Measurements from ENCODE around the gene TMEM106C.

Gene TMEM106C

DNA sequence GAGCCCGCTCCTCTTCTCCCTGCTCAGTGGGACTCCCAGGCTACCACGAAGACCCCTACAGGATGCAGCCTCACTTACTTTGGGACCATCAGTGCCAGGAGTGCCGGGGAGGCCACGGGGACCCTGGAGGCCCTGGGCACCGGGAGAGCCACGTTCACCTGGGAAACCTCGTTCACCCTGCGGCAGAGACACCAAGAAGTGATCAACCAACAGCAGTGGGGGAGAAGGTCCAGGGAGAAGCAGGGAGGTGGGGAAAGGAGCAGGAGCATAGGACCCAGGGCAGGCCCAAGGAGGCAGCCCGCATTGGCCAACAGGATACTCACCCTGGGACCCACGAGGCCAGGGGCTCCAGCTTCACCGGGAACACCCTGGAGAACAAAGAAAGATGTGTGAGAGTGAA lies 19.4 kb downstream of the TMEM106C start:
- peaks cover 82 to 84% of the 10 kb centered on the region in 2 experiments for H3K36me3 ChIP-seq (ENCODE audit: control insufficient read depth in 1 of 2, insufficient read depth in 2 of 2, low read length in 2 of 2)
- H3K4ac ChIP-seq (ENCODE audit: low read depth, low read length) = no peak overlapping the region
- H3K9me3 ChIP-seq (ENCODE audit: insufficient read depth, low read depth, low read length) = peaks cover 11% of the 10 kb centered on the region
- H3K79me1 ChIP-seq (ENCODE audit: low read length) = peaks cover 20% of the 10 kb centered on the region
- peaks cover 16 to 24% of the 10 kb centered on the region in 2 experiments for H3K4me1 ChIP-seq (ENCODE audit: control insufficient read depth in 1 of 2, insufficient read depth in 2 of 2, low read length in 2 of 2)
- no peak overlapping the region for H2BK12ac ChIP-seq (ENCODE audit: low read length)
- H3K27me3 ChIP-seq (ENCODE audit: insufficient read depth, low read length) = no peaks in the 10 kb centered on the region
- no peak overlapping the region for H3K14ac ChIP-seq (ENCODE audit: low read length)
- no peak overlapping the region for H2AK5ac ChIP-seq (ENCODE audit: low read length)
- H2BK120ac ChIP-seq (ENCODE audit: insufficient read depth, low read length, poor library complexity) = no peak overlapping the region
- H4K8ac ChIP-seq (ENCODE audit: low read depth, low read length) = no peak overlapping the region
- H4K12ac ChIP-seq (ENCODE audit: low read depth, low read length) = no peak overlapping the region
- no peak overlapping the region for H3K4me2 ChIP-seq (ENCODE audit: low read length)
- no peak overlapping the region for H2AFZ ChIP-seq (ENCODE audit: insufficient read depth, low read length, poor library complexity)
- no peak overlapping the region for H3K4me3 ChIP-seq (ENCODE audit: low read depth, low read length)
- no peak overlapping the region for H2BK5ac ChIP-seq (ENCODE audit: low read depth, low read length, poor library complexity)
- H3K9ac ChIP-seq (ENCODE audit: low read length) = no peak overlapping the region
- H3K27ac ChIP-seq (ENCODE audit: low read depth, low read length) = no peak overlapping the region
- DNase-seq = no peak
- no peak overlapping the region for H3K18ac ChIP-seq (ENCODE audit: low read length)
- no peak overlapping the region for H3K23ac ChIP-seq (ENCODE audit: low read length)
- H3K79me2 ChIP-seq (ENCODE audit: control insufficient read depth, insufficient read depth, low read length, poor library complexity) = no peaks in the 10 kb centered on the region
- no CpG with 5 or more reads among the region's 11 CpGs for WGBS (ENCODE audit: extremely low coverage, insufficient coverage, insufficient read length)
- H4K91ac ChIP-seq (ENCODE audit: low read depth, low read length) = no peak overlapping the region

DNA sequence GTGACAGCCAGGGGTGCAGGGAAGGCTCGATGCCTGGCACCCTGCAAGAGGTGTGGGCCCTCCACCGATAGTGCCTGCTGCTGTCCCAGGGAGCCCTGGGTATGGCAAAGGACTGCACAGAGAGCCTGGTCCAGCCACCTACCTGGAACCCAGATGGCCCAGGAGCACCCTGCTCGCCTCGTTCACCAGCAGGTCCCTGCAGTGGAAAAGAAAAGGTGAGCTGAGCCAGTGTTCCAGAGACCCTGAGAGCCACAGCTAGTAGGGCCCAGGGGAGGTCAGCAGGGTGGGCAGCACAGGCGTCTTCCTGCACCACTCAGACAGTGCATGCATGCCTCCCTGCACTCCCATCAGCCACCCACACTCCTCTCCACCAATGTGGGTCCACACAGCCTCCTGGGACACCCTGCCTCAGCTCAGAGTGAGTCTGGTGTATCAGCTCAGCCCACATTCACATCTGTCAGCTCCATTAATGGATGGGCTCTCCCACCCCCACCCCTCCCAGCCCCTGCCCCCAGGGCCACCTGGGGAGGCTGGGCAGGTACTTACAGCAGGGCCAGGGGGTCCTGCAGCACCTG lies 20.2 kb downstream of the TMEM106C start:
- no peak overlapping the region for H3K27ac ChIP-seq (ENCODE audit: low read depth, low read length)
- no peak overlapping the region for H2AFZ ChIP-seq (ENCODE audit: insufficient read depth, low read length, poor library complexity)

DNA sequence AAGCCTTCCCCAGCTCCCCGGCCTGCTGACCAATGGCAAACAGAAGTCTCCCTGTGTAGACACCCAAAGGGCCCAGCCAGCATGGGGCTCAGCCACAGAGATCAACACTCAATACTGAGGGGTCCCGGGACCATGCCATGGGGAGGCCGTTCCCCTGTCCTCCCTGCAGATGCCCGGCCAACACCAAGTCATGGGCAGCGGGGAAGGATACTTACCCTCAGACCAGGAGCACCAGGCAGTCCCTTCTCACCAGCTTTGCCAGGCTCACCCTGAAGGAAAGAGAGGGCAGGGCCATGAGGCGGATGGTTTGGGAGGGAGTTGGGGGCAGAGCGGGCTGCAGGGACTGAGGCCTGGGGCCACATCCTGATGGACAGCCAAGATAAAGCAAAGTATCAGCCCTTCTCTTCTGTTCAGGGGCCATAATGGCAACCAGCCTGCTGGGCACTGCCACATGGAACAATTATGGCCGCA lies 21.0 kb downstream of the TMEM106C start:
- Histone ChIP-seq H2AFZ (ENCODE audit: insufficient read depth, low read length, poor library complexity) (no peak overlapping the region), H3K79me2 (ENCODE audit: control insufficient read depth, insufficient read depth, low read length, poor library complexity) (peaks cover 2% of the 10 kb centered on the region), H3K9me3 (ENCODE audit: insufficient read depth, low read depth, low read length) (peaks cover 6% of the 10 kb centered on the region), H3K18ac (ENCODE audit: low read length) (no peak overlapping the region), H4K91ac (ENCODE audit: low read depth, low read length) (no peak overlapping the region), H2BK120ac (ENCODE audit: insufficient read depth, low read length, poor library complexity) (no peak overlapping the region), H3K4me2 (ENCODE audit: low read length) (no peak overlapping the region), H3K36me3 (ENCODE audit: control insufficient read depth in 1 of 2, insufficient read depth in 2 of 2, low read length in 2 of 2) (peaks cover 69% of the 10 kb centered on the region in 2 experiments), H3K4ac (ENCODE audit: low read depth, low read length) (no peak overlapping the region), H4K12ac (ENCODE audit: low read depth, low read length) (no peak overlapping the region), H3K27me3 (ENCODE audit: insufficient read depth, low read length) (no peaks in the 10 kb centered on the region), H3K27ac (ENCODE audit: low read depth, low read length) (no peak overlapping the region), H3K4me3 (ENCODE audit: low read depth, low read length) (no peak overlapping the region), H3K79me1 (ENCODE audit: low read length) (peaks cover 27% of the 10 kb centered on the region), H2BK12ac (ENCODE audit: low read length) (no peak overlapping the region), H4K8ac (ENCODE audit: low read depth, low read length) (no peak overlapping the region), H3K9ac (ENCODE audit: low read length) (no peak overlapping the region), H3K14ac (ENCODE audit: low read length) (no peak overlapping the region), H2AK5ac (ENCODE audit: low read length) (no peak overlapping the region), H3K4me1 (ENCODE audit: control insufficient read depth in 1 of 2, insufficient read depth in 2 of 2, low read length in 2 of 2) (peaks cover 25 to 26% of the 10 kb centered on the region in 2 experiments), H3K23ac (ENCODE audit: low read length) (no peak overlapping the region), H2BK5ac (ENCODE audit: low read depth, low read length, poor library complexity) (no peak overlapping the region)
- DNase-seq = no peak
- WGBS (ENCODE audit: extremely low coverage, insufficient coverage, insufficient read length) = no CpG with 5 or more reads among the region's 8 CpGs

More for the DNA sequence above, 20.2 kb downstream of the TMEM106C start:
- peaks cover 20 to 25% of the 10 kb centered on the region in 2 experiments for H3K4me1 ChIP-seq (ENCODE audit: control insufficient read depth in 1 of 2, insufficient read depth in 2 of 2, low read length in 2 of 2)
- no peak overlapping the region for H3K14ac ChIP-seq (ENCODE audit: low read length)
- H2AK5ac ChIP-seq (ENCODE audit: low read length) = no peak overlapping the region
- DNase-seq = no peak
- H3K4me3 ChIP-seq (ENCODE audit: low read depth, low read length) = no peak overlapping the region
- H4K8ac ChIP-seq (ENCODE audit: low read depth, low read length) = no peak overlapping the region
- H3K79me2 ChIP-seq (ENCODE audit: control insufficient read depth, insufficient read depth, low read length, poor library complexity) = peaks cover under 1% of the 10 kb centered on the region
- no CpG with 5 or more reads among the region's 5 CpGs for WGBS (ENCODE audit: extremely low coverage, insufficient coverage, insufficient read length)
- H3K36me3 ChIP-seq (ENCODE audit: control insufficient read depth in 1 of 2, insufficient read depth in 2 of 2, low read length in 2 of 2) = peaks cover 75 to 76% of the 10 kb centered on the region in 2 experiments
- no peak overlapping the region for H4K12ac ChIP-seq (ENCODE audit: low read depth, low read length)
- no peak overlapping the region for H3K4me2 ChIP-seq (ENCODE audit: low read length)
- no peak overlapping the region for H2BK12ac ChIP-seq (ENCODE audit: low read length)
- no peak overlapping the region for H2BK5ac ChIP-seq (ENCODE audit: low read depth, low read length, poor library complexity)
- no peak overlapping the region for H4K91ac ChIP-seq (ENCODE audit: low read depth, low read length)
- no peak overlapping the region for H3K9ac ChIP-seq (ENCODE audit: low read length)
- no peak overlapping the region for H3K4ac ChIP-seq (ENCODE audit: low read depth, low read length)
- peaks cover 6% of the 10 kb centered on the region for H3K9me3 ChIP-seq (ENCODE audit: insufficient read depth, low read depth, low read length)
- no peak overlapping the region for H3K23ac ChIP-seq (ENCODE audit: low read length)
- H2BK120ac ChIP-seq (ENCODE audit: insufficient read depth, low read length, poor library complexity) = no peak overlapping the region
- H3K18ac ChIP-seq (ENCODE audit: low read length) = no peak overlapping the region
- H3K79me1 ChIP-seq (ENCODE audit: low read length) = peaks cover 21% of the 10 kb centered on the region
- no peaks in the 10 kb centered on the region for H3K27me3 ChIP-seq (ENCODE audit: insufficient read depth, low read length)

DNA sequence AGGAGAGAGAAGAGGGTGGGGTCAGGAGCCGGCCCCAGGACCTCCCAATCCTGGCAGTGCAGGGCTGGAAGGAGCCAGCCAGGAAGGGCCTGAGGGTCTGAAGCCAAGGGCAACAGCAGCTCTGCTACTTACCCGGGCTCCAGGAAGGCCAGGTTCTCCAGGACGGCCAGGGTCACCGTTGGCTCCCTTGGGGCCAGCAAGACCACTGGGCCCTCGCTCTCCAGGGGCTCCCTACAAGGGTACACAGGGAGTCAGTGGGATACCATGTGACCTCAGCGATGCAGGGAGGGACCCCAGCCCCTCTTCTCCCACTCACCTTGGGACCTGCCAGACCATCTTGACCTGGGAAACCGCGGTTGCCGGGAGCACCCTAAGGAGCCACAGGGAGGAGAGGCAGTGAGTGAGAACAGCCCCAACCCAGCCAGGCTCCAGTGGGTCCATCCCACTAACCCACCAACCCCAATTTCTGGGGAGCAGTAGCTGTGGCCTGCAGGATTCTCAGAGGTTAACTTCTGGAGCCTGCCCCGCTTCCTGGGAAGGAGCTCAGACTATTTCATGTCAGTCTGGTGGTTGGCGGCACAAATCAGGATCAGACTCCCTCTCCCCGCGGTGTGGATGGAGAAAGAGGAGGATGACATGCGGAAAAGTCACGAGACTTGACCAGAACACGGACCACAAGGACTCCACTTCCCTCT lies 22.3 kb downstream of the TMEM106C start:
- no peak for DNase-seq
- H3K23ac ChIP-seq (ENCODE audit: low read length) = no peak overlapping the region
- H3K27ac ChIP-seq (ENCODE audit: low read depth, low read length) = no peak overlapping the region
- H3K27me3 ChIP-seq (ENCODE audit: insufficient read depth, low read length) = no peaks in the 10 kb centered on the region
- no peak overlapping the region for H3K4ac ChIP-seq (ENCODE audit: low read depth, low read length)
- no peak overlapping the region for H3K4me2 ChIP-seq (ENCODE audit: low read length)
- H3K9ac ChIP-seq (ENCODE audit: low read length) = no peak overlapping the region
- no peak overlapping the region for H3K18ac ChIP-seq (ENCODE audit: low read length)
- no peak overlapping the region for H3K14ac ChIP-seq (ENCODE audit: low read length)
- WGBS (ENCODE audit: extremely low coverage, insufficient coverage, insufficient read length) = no CpG with 5 or more reads among the region's 16 CpGs
- peak overlapping the region; percentile 32 for H2BK12ac ChIP-seq (ENCODE audit: low read length)
- H3K9me3 ChIP-seq (ENCODE audit: insufficient read depth, low read depth, low read length) = peaks cover 6% of the 10 kb centered on the region
- H2BK5ac ChIP-seq (ENCODE audit: low read depth, low read length, poor library complexity) = no peak overlapping the region
- H3K4me3 ChIP-seq (ENCODE audit: low read depth, low read length) = no peak overlapping the region
- peaks cover 19% of the 10 kb centered on the region for H3K79me1 ChIP-seq (ENCODE audit: low read length)
- H4K91ac ChIP-seq (ENCODE audit: low read depth, low read length) = peak overlapping the region; percentile 13
- H3K36me3 ChIP-seq (ENCODE audit: control insufficient read depth in 1 of 2, insufficient read depth in 2 of 2, low read length in 2 of 2) = peaks cover 64 to 74% of the 10 kb centered on the region in 2 experiments
- H3K4me1 ChIP-seq (ENCODE audit: control insufficient read depth in 1 of 2, insufficient read depth in 2 of 2, low read length in 2 of 2) = peaks cover 15 to 21% of the 10 kb centered on the region in 2 experiments
- no peak overlapping the region for H4K8ac ChIP-seq (ENCODE audit: low read depth, low read length)
- no peak overlapping the region for H4K12ac ChIP-seq (ENCODE audit: low read depth, low read length)
- peaks cover 2% of the 10 kb centered on the region for H3K79me2 ChIP-seq (ENCODE audit: control insufficient read depth, insufficient read depth, low read length, poor library complexity)
- no peak overlapping the region for H2AFZ ChIP-seq (ENCODE audit: insufficient read depth, low read length, poor library complexity)
- H2BK120ac ChIP-seq (ENCODE audit: insufficient read depth, low read length, poor library complexity) = no peak overlapping the region
- H2AK5ac ChIP-seq (ENCODE audit: low read length) = no peak overlapping the region
